HepG2 (cell line): ENCODE measurements around the gene IDUA. TPM values are rescaled to one million over a fixed set of nuclear protein-coding genes. Genes with fewer than 3 reads are reported as not detected.

ENCODE experiments used
- EEA1 ChIP-seq: sonication (generic); formaldehyde crosslinking; IDR thresholded peaks from 2 replicates; pipeline ENCODE4 v1.5.1; 2020; ENCODE audit warnings: mild to moderate bottlenecking, missing genetic modification reagents, borderline replicate concordance
- ERF ChIP-seq: IDR thresholded peaks from 2 replicates; pipeline ENCODE4 v1.6.1; 2018; ENCODE audit warnings: missing biosample characterization, missing genetic modification reagents
- KIAA2018 ChIP-seq: sonication (generic); formaldehyde crosslinking; IDR thresholded peaks from 2 replicates; pipeline ENCODE4 v1.5.0; 2020; ENCODE audit warnings: mild to moderate bottlenecking, missing genetic modification reagents, borderline replicate concordance
- MBNL3 ChIP-seq: fragments of 250-450 bp; sonication (Bioruptor Pico); conservative IDR thresholded peaks from 2 replicates; pipeline ENCODE4 v1.8.0; 2022; ENCODE audit warnings: mild to moderate bottlenecking, inconsistent platforms
- MEF2D ChIP-seq: sonication (generic); formaldehyde crosslinking; IDR thresholded peaks from 2 replicates; pipeline ENCODE4 v1.5.1; 2020; ENCODE audit warnings: mild to moderate bottlenecking, missing genetic modification reagents
- POLR2A ChIP-seq, 2 experiments: IDR thresholded peaks; 2 replicates each; pipeline ENCODE4 v1.6.1; 2011; ENCODE audit warnings: low read depth in 2 of 2, low read length in 2 of 2, mild to moderate bottlenecking in 1 of 2, moderate library complexity in 1 of 2; ENCODE audit not compliant: insufficient read depth in 1 of 2
- PTBP1 ChIP-seq: fragments of 200-400 bp; formaldehyde crosslinking; IDR thresholded peaks from 2 replicates; pipeline ENCODE4 v1.6.1; 2018; ENCODE audit warnings: low read length, low read depth; ENCODE audit not compliant: poor library complexity, severe bottlenecking
- RFXANK ChIP-seq: IDR thresholded peaks from 2 replicates; pipeline ENCODE4 v1.6.1; 2016
- SRSF4 ChIP-seq: fragments of 200-400 bp; formaldehyde crosslinking; IDR thresholded peaks from one replicate; pipeline ENCODE4 v1.6.1; 2018; ENCODE audit warnings: mild to moderate bottlenecking, low read depth, low read length, moderate library complexity; ENCODE audit not compliant: poor library complexity, severe bottlenecking
- TCF7L2 ChIP-seq: IDR thresholded peaks from 2 replicates; pipeline ENCODE4 v1.6.1; 2011; ENCODE audit warnings: mild to moderate bottlenecking, low read depth, low read length, moderate library complexity
- ZNF276 ChIP-seq: sonication (generic); formaldehyde crosslinking; IDR thresholded peaks from 2 replicates; pipeline ENCODE4 v1.4.0; 2020; ENCODE audit warnings: mild to moderate bottlenecking, low read depth, missing genetic modification reagents
- ZSCAN25 ChIP-seq: sonication (generic); formaldehyde crosslinking; IDR thresholded peaks from 2 replicates; pipeline ENCODE4 v1.8.0; 2022; ENCODE audit warnings: mild to moderate bottlenecking, missing genetic modification reagents
- polyA plus RNA-seq, 8 experiments: library from polyadenylated mRNA; depleted of rRNA in 3 of 8; stranded (reverse) in 7 of 8; unstranded in 1 of 8; fragments of >200 nt; fragmentation: Illumina TruSeq in 4 of 8; extraction: Trizol in 4 of 8; gene quantifications; 2 replicates each; pipeline versions ENCODE4 v1.2.1 to v1.2.3, GENCODE V29; 2011 to 2016; ENCODE audit warnings: low read depth in 4 of 8, missing spikeins in 1 of 8, mixed read lengths in 1 of 8; ENCODE audit not compliant: insufficient read depth in 1 of 8
- total RNA-seq, 5 experiments: library from RNA; depleted of rRNA; stranded (reverse); fragments of >200 nt; fragmentation: Illumina TruSeq; extraction: Trizol; gene quantifications; 2 replicates each; pipeline ENCODE4 v1.2.3, GENCODE V29; 2016; ENCODE audit warnings: low read depth in 1 of 5
- TF ChIP-seq, protein P1 (sequence below): sonication (generic); formaldehyde crosslinking; IDR thresholded peaks from 2 replicates; pipeline ENCODE4 v1.9.0; 2022; ENCODE audit warnings: missing genetic modification reagents, mild to moderate bottlenecking, borderline replicate concordance
- TF ChIP-seq, protein P2 (sequence below): sonication (generic); formaldehyde crosslinking; conservative IDR thresholded peaks from 2 replicates; pipeline ENCODE4 v1.8.0; 2022; ENCODE audit warnings: mild to moderate bottlenecking, moderate library complexity, missing genetic modification reagents

IDUA gene
- total and polyA plus RNA-seq, 2 of the 13 experiments (the other 11 are each of a cell fraction or from before 2014, with no cell fraction given), result 0.77 to 1.0 TPM

DNA sequence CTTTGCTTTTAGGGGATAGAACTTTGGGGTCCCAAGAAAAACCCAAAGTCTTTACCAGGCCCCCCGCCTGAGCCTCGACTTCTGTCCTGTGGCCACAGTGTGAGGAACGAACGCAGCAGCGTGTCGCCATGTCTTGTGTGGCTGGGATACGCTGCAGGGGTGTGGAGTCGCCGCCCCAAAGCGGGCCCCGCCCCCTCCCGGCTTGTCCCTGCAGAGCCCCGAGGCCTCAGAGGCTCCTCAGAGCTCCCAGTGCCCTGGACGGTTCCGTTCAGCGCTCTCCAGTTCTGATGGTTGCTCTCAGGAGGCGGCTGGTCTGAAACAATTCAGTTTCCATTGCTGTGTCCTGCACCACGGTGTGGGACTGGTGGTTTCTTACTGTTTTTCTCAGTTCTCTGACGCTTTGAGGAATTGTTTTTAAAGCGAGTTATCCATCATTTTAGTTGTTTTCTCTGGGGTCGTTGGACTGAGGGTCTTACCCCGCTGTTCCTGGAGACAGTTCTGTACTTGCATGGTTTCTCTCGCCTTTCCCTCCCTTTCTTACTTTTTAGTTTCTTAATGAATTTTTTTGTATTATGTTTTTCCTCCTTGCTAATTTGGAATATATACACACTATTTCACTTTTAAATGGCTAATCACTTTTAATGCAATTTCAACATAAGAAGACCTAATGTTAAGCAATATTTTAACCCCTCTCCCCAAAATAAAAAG, 1.6 kb upstream of the IDUA start (continued):
- TF ChIP-seq KIAA2018 (no peak), TCF7L2 (no peak), MBNL3 (CRISPR knock-in tag) (no peak), PTBP1 (no peak), RFXANK (no peak), POLR2A (IDR thresholded peaks at IDR 0.05; ENCODE audit: insufficient read depth in 1 of 2, low read depth in 2 of 2, low read length in 2 of 2) (peak in 1 of 2 experiments; percentile 62; a peak in 2 of 4 replicates), SRSF4 (no peak), ERF (CRISPR knock-in tag) (peak; percentile 44; the same call in 1 of the 2 replicates), ZSCAN25 (CRISPR knock-in tag) (peak; percentile 95), MEF2D (CRISPR knock-in tag) (peak; percentile 35; the same call in 1 of the 2 replicates), ZNF276 (CRISPR knock-in tag) (no peak), EEA1 (CRISPR knock-in tag) (no peak)
- TF ChIP-seq, protein P1, sequence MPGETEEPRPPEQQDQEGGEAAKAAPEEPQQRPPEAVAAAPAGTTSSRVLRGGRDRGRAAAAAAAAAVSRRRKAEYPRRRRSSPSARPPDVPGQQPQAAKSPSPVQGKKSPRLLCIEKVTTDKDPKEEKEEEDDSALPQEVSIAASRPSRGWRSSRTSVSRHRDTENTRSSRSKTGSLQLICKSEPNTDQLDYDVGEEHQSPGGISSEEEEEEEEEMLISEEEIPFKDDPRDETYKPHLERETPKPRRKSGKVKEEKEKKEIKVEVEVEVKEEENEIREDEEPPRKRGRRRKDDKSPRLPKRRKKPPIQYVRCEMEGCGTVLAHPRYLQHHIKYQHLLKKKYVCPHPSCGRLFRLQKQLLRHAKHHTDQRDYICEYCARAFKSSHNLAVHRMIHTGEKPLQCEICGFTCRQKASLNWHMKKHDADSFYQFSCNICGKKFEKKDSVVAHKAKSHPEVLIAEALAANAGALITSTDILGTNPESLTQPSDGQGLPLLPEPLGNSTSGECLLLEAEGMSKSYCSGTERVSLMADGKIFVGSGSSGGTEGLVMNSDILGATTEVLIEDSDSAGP (CRISPR knock-in tag), result peak; percentile 53; the same call in 1 of the 2 replicates
- TF ChIP-seq, protein P2, sequence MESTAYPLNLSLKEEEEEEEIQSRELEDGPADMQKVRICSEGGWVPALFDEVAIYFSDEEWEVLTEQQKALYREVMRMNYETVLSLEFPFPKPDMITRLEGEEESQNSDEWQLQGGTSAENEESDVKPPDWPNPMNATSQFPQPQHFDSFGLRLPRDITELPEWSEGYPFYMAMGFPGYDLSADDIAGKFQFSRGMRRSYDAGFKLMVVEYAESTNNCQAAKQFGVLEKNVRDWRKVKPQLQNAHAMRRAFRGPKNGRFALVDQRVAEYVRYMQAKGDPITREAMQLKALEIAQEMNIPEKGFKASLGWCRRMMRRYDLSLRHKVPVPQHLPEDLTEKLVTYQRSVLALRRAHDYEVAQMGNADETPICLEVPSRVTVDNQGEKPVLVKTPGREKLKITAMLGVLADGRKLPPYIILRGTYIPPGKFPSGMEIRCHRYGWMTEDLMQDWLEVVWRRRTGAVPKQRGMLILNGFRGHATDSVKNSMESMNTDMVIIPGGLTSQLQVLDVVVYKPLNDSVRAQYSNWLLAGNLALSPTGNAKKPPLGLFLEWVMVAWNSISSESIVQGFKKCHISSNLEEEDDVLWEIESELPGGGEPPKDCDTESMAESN (CRISPR knock-in tag), result peak; percentile 81; the same call in 1 of the 2 replicates
